Endometrial microvascular endothelial cells (primary cell): ENCODE data around the gene MYZAP. TPM values are rescaled to one million over a fixed set of nuclear protein-coding genes. Genes with fewer than 3 reads are reported as not detected.

Experiments
- in situ Hi-C: cut with HindIII; loops from 2 replicates; pipeline ENCODE4 v1.10.0; 2017; ENCODE audit warnings: low sequenced_read_pairs, low pct_unique_long_range_greater_than_20kb; ENCODE audit errors: inconsistent ontology term
- total RNA-seq: library from RNA; depleted of rRNA; stranded (reverse); fragments of >200 nt; gene quantifications from one replicate; pipeline ENCODE4 v1.2.3, GENCODE V29; 2015; ENCODE audit errors: inconsistent ontology term

MYZAP gene
- total RNA-seq, 1 donor from 2014 or later: 6.9 TPM

- in situ Hi-C loops: no loop called here
These were observed 31.8 kb upstream of the MYZAP start for GRCh38 chr15:57559875-57560274.

- in situ Hi-C loops: no loop called here
These were observed 30.5 kb upstream of the MYZAP start for GRCh38 chr15:57561041-57561711.

GRCh38 chr15:57562196-57562769, 29.4 kb upstream of the MYZAP start:
- in situ Hi-C loops: no loop called here

- in situ Hi-C loops: no loop called here
These were observed 28.3 kb upstream of the MYZAP start for GRCh38 chr15:57563416-57563815.

- in situ Hi-C loops: no loop called here
These were observed 26.4 kb upstream of the MYZAP start for GRCh38 chr15:57565311-57565710.

GRCh38 chr15:57566834-57567233, 24.9 kb upstream of the MYZAP start:
- in situ Hi-C loops: no loop called here

- in situ Hi-C loops: no loop called here
These were observed 23.8 kb upstream of the MYZAP start for GRCh38 chr15:57567891-57568290.

GRCh38 chr15:57568299-57568698, 23.4 kb upstream of the MYZAP start:
- in situ Hi-C loops: no loop called here

GRCh38 chr15:57570340-57570739, 21.4 kb upstream of the MYZAP start:
- in situ Hi-C loops: no loop called here

- in situ Hi-C loops: no loop called here
These were observed 20.7 kb upstream of the MYZAP start for GRCh38 chr15:57570994-57571393.

- in situ Hi-C loops: no loop called here
These were observed 20.0 kb upstream of the MYZAP start for GRCh38 chr15:57571725-57572124.

GRCh38 chr15:57572468-57572867, 19.2 kb upstream of the MYZAP start:
- in situ Hi-C loops: no loop called here

GRCh38 chr15:57573151-57573550, 18.6 kb upstream of the MYZAP start:
- in situ Hi-C loops: no loop called here

GRCh38 chr15:57575363-57575762, 16.3 kb upstream of the MYZAP start:
- in situ Hi-C loops: no loop called here

- in situ Hi-C loops: no loop called here
These were observed 13.3 kb upstream of the MYZAP start for GRCh38 chr15:57578288-57578900.

- in situ Hi-C loops: no loop called here
These were observed 11.3 kb upstream of the MYZAP start for GRCh38 chr15:57580428-57580827.

GRCh38 chr15:57580866-57581265, 10.8 kb upstream of the MYZAP start:
- in situ Hi-C loops: no loop called here

- in situ Hi-C loops: no loop called here
These were observed 9.6 kb upstream of the MYZAP start for GRCh38 chr15:57582090-57582489.

GRCh38 chr15:57583282-57583681, 8.4 kb upstream of the MYZAP start:
- in situ Hi-C loops: no loop called here

- in situ Hi-C loops: no loop called here
These were observed 8.0 kb upstream of the MYZAP start for GRCh38 chr15:57583720-57584119.
